HG02870 (cell line): ENCODE results near the gene UBE3B.

Experiments used
- ATAC-seq: cut with Tn5 transposase; IDR thresholded peaks from one replicate; pipeline ENCODE4 v1.9.1; 2021; ENCODE audit warnings: mild to moderate bottlenecking, moderate library complexity; ENCODE audit not compliant: unreplicated experiment

The UBE3B gene

DNA sequence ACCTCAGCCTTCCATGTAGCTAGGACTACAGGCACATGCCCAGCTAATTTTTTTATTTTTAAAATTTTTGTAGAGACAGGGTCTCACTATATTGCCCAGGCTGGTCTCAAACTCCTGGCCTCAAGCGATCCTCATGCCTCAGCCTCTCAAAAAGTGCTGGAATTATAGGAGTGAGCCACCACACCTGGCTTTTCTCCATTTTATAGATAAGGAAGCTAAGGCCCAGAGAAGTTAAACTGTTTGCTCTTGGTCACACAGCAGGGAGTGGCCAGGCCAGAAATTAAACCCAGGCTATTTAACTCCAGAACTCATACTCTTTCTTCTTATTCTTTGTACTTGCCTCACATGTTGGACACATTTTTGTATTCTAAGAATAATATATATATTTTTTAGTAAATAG is 16.5 kb downstream of the UBE3B start:
- no peak for ATAC-seq

DNA sequence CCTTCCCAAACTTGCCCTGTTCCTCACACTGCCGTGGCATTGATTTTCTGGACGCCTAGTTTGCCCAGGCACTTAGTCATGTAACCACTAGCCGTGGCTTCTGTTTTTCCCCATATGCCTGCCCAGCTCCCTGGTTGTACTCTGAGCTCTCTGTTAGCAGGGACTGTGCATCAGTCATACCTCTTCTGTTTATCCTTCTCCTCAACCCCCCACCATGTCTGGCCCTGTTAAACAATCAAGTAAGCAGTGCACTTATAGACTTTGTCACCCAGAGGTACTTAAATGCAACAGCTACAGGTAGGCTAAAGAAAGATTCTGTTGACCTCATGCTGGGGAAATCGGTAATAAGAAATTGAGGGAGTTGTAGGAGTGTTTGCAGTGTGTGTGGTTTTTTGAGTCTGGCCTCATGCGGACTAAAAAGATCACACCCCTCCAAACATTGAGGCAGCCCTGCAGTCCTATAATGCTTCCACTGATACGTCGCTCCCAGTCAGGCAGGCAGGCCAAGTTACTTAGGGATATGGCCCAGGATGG is 17.0 kb downstream of the UBE3B start:
- ATAC-seq, result no peak

DNA sequence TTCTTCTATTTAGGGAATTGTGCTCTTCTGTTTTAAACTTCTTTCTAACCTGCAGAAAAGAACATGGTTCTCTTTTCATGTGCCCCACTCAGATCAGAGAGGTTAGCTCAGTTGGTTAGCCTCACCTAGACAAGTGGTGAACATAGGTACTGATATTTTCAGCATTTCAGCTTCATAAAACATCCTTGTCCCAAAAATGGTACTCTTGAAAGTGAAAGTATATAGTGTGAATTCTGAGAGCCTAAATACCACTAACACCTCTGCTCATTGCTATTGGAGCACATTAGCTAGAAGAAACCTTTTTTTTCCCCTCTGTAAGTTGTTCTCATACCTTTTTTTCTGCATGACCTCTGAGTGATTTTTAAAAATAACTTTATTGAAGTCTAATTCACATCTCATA is 17.6 kb downstream of the UBE3B start:
- ATAC-seq, result no peak

DNA sequence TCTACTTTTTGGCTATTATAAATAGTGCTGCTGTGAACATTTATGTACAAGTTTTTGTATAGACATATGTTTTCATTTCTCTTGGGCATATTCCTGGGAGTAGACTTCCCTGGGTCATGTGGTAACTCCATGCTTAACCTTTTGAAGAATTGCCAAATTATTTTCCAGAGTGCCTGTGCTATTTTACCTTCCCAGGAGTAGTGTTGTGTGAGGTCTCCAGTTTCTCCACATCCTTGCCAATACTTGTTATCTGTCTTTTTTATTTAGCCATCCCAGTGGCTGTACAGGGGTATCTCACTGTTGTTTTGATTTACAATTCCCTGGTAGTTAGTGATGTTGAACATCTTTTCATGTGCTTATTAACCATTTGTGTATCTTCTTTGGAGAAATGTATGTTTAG is 18.9 kb downstream of the UBE3B start:
- no peak for ATAC-seq

DNA sequence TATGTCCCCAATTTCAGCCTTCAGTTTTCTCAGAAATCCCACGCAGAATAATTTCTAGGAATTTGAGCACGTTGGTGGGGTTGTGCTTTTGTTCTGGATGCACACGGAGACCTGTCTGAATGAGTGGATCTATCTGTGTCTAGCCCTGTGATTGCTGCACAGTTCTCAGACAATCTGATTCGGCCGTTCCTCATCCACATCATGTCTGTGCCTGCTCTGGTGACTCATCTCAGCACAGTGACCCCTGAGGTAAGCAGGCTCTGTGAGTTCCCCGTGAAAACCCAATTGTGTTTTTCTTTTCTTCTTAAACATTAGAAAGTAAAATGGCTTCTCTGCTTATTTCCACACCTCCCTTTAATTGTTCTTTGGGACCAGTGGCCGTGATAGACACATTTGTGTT is 20.2 kb downstream of the UBE3B start:
- ATAC-seq, result no peak

GRCh38 chr12:109500406-109501185 is 23.2 kb downstream of the UBE3B start:
- ATAC-seq, result no peak

- ATAC-seq, result no peak
Observed at GRCh38 chr12:109501299-109501698, 23.9 kb downstream of the UBE3B start.

GRCh38 chr12:109502332-109502731 is 24.9 kb downstream of the UBE3B start:
- no peak for ATAC-seq

- ATAC-seq, result no peak
Observed at GRCh38 chr12:109503611-109504010, 26.2 kb downstream of the UBE3B start.

GRCh38 chr12:109504068-109504467 is 26.6 kb downstream of the UBE3B start:
- no peak for ATAC-seq

- ATAC-seq, result no peak
Observed at GRCh38 chr12:109510196-109510595, 32.8 kb downstream of the UBE3B start.

DNA sequence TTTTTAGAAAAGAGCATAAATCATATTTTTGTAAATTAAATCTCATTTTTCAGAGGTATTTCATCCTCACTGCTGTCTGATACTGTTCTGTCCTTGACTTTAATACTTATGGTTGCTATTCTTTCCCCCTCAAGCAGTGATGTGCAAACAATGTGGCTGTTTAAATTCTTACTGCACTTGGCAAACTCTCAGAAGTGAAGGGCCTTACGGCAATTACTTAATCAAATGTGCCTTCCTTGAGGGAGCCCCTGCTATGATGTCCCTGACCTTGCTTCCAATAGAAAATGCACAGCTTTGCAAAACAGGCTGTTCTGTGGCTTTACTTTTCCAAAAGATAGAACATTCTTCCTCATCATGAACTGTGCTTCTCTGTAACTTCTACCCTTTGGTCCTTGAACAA is 35.2 kb downstream of the UBE3B start:
- no peak for ATAC-seq

DNA sequence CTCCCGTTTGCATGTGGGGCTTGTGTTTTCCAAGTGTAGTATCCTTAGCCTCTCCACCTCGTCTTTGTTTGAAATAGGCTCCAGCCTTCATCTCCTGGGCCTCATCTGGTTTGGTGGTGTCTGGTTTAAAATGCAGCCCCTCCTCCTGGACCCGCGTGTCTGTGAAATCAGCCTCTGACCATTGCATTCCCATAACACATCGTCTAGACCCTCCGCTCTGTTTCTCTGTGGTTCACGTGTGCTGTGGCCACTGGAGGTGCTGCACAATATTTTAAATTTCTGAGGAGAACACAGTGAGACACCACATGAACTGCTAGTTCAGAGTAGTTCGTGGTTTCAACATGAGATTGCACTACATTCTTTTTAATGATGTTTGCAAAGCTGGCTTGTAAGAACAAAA is 35.6 kb downstream of the UBE3B start:
- no peak for ATAC-seq

GRCh38 chr12:109513977-109514376 is 36.5 kb downstream of the UBE3B start:
- no peak for ATAC-seq

- ATAC-seq, result no peak
Observed at GRCh38 chr12:109517619-109518018, 40.2 kb downstream of the UBE3B start.

DNA sequence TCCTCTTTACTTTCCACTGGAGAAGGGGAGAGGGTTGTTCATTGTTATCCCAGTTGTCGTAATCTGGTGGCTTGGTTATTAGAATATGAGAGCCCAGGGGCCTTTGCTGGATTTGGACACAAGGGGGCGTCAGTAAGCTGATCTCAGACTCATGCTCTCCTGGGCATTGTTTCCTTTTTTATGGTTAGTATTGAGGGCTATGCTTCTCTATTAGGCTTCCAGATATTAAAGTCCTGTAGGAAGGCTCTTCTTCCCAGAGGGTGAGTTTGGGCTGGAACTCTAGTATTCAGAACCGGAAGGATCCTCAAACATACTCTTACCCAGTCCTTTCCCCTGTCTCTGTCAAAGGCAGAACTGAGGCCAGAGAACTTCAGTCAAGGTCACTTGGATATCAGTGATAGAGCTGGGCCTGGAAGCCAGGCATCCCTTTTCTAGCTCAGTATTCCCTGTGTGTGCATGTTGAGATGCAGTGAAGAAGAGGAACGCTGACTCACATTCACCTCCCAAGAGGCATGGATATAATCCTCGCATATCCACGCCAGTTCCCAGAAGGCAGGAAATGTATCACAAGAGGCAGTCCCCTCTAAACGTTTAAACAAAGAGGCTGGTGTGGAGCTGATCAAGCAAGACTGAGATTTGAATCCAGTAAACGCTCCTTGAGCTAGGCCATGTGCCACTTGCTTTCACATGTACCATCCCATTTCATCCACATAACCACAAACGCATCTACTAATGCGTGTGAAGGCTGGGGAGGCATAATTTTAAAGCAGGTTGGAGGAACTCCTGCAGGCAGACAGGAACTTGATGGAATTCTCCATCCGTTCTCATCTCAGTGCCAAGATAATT is 41.6 kb downstream of the UBE3B start:
- no peak for ATAC-seq

DNA sequence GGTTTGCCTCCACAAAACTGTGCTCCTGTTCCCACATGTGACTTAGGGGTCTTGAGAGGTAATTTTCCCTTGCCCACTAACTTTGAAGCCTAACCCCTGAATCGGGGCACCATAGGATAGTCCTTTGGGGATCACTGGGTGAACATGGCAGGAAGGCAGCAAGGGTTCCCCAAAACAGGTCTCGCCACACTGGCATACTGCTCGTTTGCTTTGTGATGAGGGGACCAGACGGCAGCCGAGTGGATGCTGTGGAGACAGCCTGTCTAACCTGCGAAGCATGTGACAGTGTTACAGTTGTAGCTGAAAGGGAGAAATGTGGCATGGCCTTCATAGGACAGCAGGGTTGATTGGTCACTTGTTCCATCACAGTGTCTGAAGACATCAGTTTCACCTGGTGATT is 42.4 kb downstream of the UBE3B start:
- ATAC-seq, result no peak

GRCh38 chr12:109521831-109522230 is 44.4 kb downstream of the UBE3B start:
- no peak for ATAC-seq

GRCh38 chr12:109523071-109523470 is 45.6 kb downstream of the UBE3B start:
- no peak for ATAC-seq

- ATAC-seq, result no peak
Observed at GRCh38 chr12:109523504-109523903, 46.1 kb downstream of the UBE3B start.

GRCh38 chr12:109524466-109525278 is 47.2 kb downstream of the UBE3B start:
- ATAC-seq, result no peak
